PC-9 (cell line): ENCODE results near the gene URB1. TPM values are rescaled to one million over a fixed set of nuclear protein-coding genes. Genes with fewer than 3 reads are reported as not detected.

Experiments
- BruUV-seq: library from RNA; stranded (reverse); fragments of 400-500 nt; replicated peaks from 2 replicates; lab custom pipeline; 2021; lab: Mats Ljungman, UMichigan
- CTCF ChIA-PET: fragments of 300-600 bp; sonication (Branson Sonifier 250); formaldehyde crosslinking; loops from one replicate; lab custom pipeline; 2022; ENCODE audit warnings: antibody characterized with exemption; lab: Charles Lee
- POLR2A ChIA-PET: fragments of 300-600 bp; sonication (Branson Sonifier 250); formaldehyde crosslinking; loops from one replicate; lab custom pipeline; 2022; ENCODE audit warnings: antibody characterized with exemption; ENCODE audit not compliant: unreplicated experiment; lab: Charles Lee
- DNase-seq, 2 experiments: peaks; one replicate each; pipeline versions ENCODE4 v3.0.0 to v3.0.0-alpha.2; 2015 to 2022; ENCODE audit warnings: mixed read lengths in 1 of 2
- H2AFZ ChIP-seq: fragments of 200-600 bp; sonication (generic); 2 replicates; pipeline ENCODE4 v1.8.1; 2017; ENCODE audit warnings: antibody characterized with exemption
- H3F3A ChIP-seq: fragments of 200-600 bp; sonication (generic); 2 replicates; pipeline ENCODE4 v1.8.1; 2017; ENCODE audit warnings: antibody characterized with exemption, mild to moderate bottlenecking, low read depth; ENCODE audit not compliant: insufficient read depth
- H3K27ac ChIP-seq: fragments of 200-600 bp; sonication (generic); 2 replicates; pipeline ENCODE4 v1.6.1; 2016; ENCODE audit warnings: mixed run types
- H3K27me3 ChIP-seq: fragments of 200-600 bp; sonication (generic); 2 replicates; pipeline ENCODE4 v1.6.1; 2016; ENCODE audit warnings: low read depth, mixed run types; ENCODE audit not compliant: insufficient read depth
- H3K36me3 ChIP-seq: fragments of 200-600 bp; sonication (generic); 2 replicates; pipeline ENCODE4 v1.6.1; 2016; ENCODE audit warnings: low read depth, mixed run types
- H3K4me1 ChIP-seq: fragments of 200-600 bp; sonication (generic); replicated peaks from 2 replicates; pipeline ENCODE4 v1.6.1; 2016; ENCODE audit warnings: mixed run types; ENCODE audit not compliant: insufficient read depth
- H3K4me2 ChIP-seq: fragments of 200-600 bp; sonication (generic); 2 replicates; pipeline ENCODE4 v1.6.1; 2017; ENCODE audit warnings: mixed run types
- H3K4me3 ChIP-seq: fragments of 200-600 bp; sonication (generic); 2 replicates; pipeline ENCODE4 v1.6.1; 2016; ENCODE audit warnings: mixed run types
- H3K79me2 ChIP-seq: fragments of 200-600 bp; sonication (generic); 2 replicates; pipeline ENCODE4 v1.6.1; 2017; ENCODE audit warnings: low read depth, mixed run types
- H3K9me2 ChIP-seq: fragments of 200-600 bp; sonication (generic); 2 replicates; pipeline ENCODE4 v1.8.1; 2017; ENCODE audit warnings: mild to moderate bottlenecking; ENCODE audit not compliant: insufficient read depth
- H3K9me3 ChIP-seq: fragments of 200-600 bp; sonication (generic); 2 replicates; pipeline ENCODE4 v1.8.1; 2016; ENCODE audit warnings: low read depth; ENCODE audit not compliant: insufficient read depth
- H4K20me1 ChIP-seq: fragments of 200-600 bp; sonication (generic); 2 replicates; pipeline ENCODE4 v1.8.1; 2017; ENCODE audit not compliant: insufficient read depth
- CTCF ChIP-seq: fragments of 200-600 bp; sonication (generic); conservative IDR thresholded peaks from 2 replicates; pipeline ENCODE4 v1.6.1; 2017; ENCODE audit warnings: mixed run types, antibody characterized with exemption, mild to moderate bottlenecking, moderate library complexity
- EZH2 ChIP-seq: fragments of 200-600 bp; sonication (generic); IDR thresholded peaks from 2 replicates; pipeline ENCODE4 v1.8.0; 2017; ENCODE audit warnings: antibody characterized with exemption, low read depth
- intact Hi-C: fragments of 100-400 bp; cut with micrococcal nuclease; formaldehyde crosslinking; loops from one replicate; pipeline ENCODE4 v1.10.0; 2022; ENCODE audit not compliant: unreplicated experiment
- total RNA-seq: library from RNA; stranded (reverse); gene quantifications from 2 replicates; pipeline ENCODE4 v1.2.3, GENCODE V29; 2021

URB1 gene
- total RNA-seq, 1 experiment from 2014 or later: 11.0 TPM

GRCh38 chr21:32298658-32299081 lies 94.1 kb downstream of the URB1 start, which contains the start of gene MRAP:
Gene MRAP, plus strand, starts transcription at chr21:32298855. Its CDS starts 117 bp downstream, at chr21:32298972.
- H2AFZ ChIP-seq: no peak within 1 kb of the TSS
- no peak for TF ChIP-seq CTCF
- no peak for TF ChIP-seq EZH2

GRCh38 chr21:32298148-32298559 lies 94.7 kb downstream of the URB1 start:
- ChIA-PET CTCF (no interaction called here), POLR2A (no interaction called here)
- H3K27me3 ChIP-seq: no peaks in the 10 kb centered on the region
- no peak for DNase-seq
- no peaks in the 10 kb centered on the region for H3K36me3 ChIP-seq
- no TSS peak for BruUV-seq
- TF ChIP-seq EZH2: no peak
- no peak for TF ChIP-seq CTCF
- no peak overlapping the region for H3K4me2 ChIP-seq
- no peaks in the 10 kb centered on the region for H3K79me2 ChIP-seq
- H2AFZ ChIP-seq: no peak overlapping the region
- H3K4me1 ChIP-seq: no peaks in the 10 kb centered on the region
- no peaks in the 10 kb centered on the region for H3K9me3 ChIP-seq
- H3K27ac ChIP-seq: no peak overlapping the region
- H3K9me2 ChIP-seq: no peaks in the 10 kb centered on the region
- no peaks in the 10 kb centered on the region for H4K20me1 ChIP-seq
- 0 out of 2 replicates have a peak, but pooled peaks cover 6% of the 10 kb centered on the region for H3F3A ChIP-seq
- no peak overlapping the region for H3K4me3 ChIP-seq
- intact Hi-C loops: no loop called here

More at GRCh38 chr21:32298658-32299081, 94.1 kb downstream of the URB1 start, which contains the start of gene MRAP:
- Histone ChIP-seq H3K9me2 (no peaks in the 10 kb centered on the region), H3K4me3 (no peak within 1 kb of the TSS), H3K4me2 (no peak within 1 kb of the TSS), H3F3A (0 out of 2 replicates have a peak, but pooled peaks cover 6% of the 10 kb centered on the region), H3K4me1 (no peaks in the 10 kb centered on the region), H3K9me3 (no peaks in the 10 kb centered on the region), H3K27ac (no peak within 1 kb of the TSS), H3K79me2 (no peaks in the 10 kb centered on the region), H3K36me3 (no peaks in the 10 kb centered on the region), H3K27me3 (no peaks in the 10 kb centered on the region), H4K20me1 (no peaks in the 10 kb centered on the region)
- CTCF ChIA-PET: no interaction called here
- POLR2A ChIA-PET: no interaction called here
- no TSS peak for BruUV-seq
- intact Hi-C loops: no loop called here
- no peak for DNase-seq

- Histone ChIP-seq H3K36me3 (no peaks in the 10 kb centered on the region), H3K4me1 (no peaks in the 10 kb centered on the region), H4K20me1 (no peaks in the 10 kb centered on the region), H3K79me2 (no peaks in the 10 kb centered on the region), H3K27me3 (no peaks in the 10 kb centered on the region), H3K9me2 (no peaks in the 10 kb centered on the region), H3F3A (0 out of 2 replicates have a peak, but pooled peaks cover 6% of the 10 kb centered on the region), H3K27ac (no peak overlapping the region), H3K4me3 (no peak overlapping the region), H3K9me3 (no peaks in the 10 kb centered on the region), H3K4me2 (no peak overlapping the region), H2AFZ (no peak overlapping the region)
- no peak for DNase-seq
- CTCF ChIA-PET: no interaction called here
- POLR2A ChIA-PET: no interaction called here
- TF ChIP-seq EZH2 (no peak), CTCF (no peak)
- intact Hi-C loops: no loop called here
- no TSS peak for BruUV-seq
Measured at GRCh38 chr21:32297449-32297848, 95.4 kb downstream of the URB1 start.
